Activated T-helper 9 cell treated with anti-CD3 and anti-CD28 coated beads, Interleukin-2, amount 50 U/mL, for 16 hours (primary cell): ENCODE measurements around the gene SSR1.
"Not testable (repeated sequence)": the region's sequence is repeated elsewhere in the genome, so short reads cannot be mapped to it uniquely, and the experiment has no call there.

Experiments
- DNase-seq: peaks from one replicate; pipeline ENCODE4 v3.0.0-alpha.2; 2020; ENCODE audit warnings: low read depth

The SSR1 gene

DNA sequence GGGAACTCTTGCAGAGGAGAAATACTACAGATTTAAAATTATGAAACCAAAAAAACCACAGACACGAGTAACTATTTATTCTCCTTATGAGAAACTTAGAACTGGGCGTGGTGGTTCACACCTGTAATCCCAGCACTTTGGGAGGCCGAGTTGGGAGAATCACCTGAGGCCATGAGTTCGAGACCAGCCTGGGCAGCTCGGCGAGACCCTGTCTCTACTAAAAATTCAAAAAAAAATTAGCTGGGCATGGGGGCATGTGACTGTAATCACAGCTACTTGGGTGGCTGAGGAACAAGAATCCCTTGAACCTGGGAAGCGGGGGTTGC, 36.8 kb downstream of the SSR1 start:
- no peak for DNase-seq

DNA sequence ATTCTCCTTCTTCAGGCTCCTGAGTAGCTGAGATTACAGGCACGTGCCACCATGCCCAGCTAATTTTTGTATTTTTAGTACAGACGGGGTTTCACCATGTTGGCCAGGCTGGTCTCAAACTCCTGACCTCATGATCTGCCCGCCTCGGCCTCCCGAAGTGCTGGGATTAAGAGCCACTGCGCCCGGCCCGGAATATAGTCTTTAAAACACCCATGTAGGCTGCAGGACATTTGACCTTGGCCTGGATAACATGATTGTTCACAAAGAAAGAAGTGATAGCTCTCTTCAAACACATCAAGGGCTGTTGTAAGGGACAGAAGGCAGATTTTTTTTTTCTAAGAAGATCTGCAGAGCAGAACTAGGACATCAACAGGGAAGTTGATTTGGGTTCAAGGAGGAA, 38.5 kb downstream of the SSR1 start:
- DNase-seq: not testable (repeated sequence)

DNA sequence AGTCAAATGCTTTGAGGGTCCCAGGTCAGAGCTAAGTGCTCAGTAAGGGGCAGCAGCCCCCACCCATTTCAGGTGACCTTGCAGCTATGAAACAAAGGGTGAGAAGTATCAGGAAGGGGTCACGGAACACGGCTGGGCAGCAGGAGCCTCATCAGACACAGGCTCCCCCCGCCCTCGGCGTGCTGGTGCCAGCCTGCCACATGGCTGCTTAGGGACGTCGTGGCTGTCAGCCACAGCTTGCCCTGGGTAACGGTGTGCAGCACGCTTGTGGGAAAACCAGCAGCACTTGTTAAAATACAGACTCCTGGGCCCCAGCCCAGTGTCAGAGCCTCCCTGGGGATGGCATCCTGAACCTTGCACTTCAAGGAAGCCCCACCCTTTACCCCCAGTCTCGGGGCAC, 39.3 kb downstream of the SSR1 start:
- DNase-seq: no peak

DNA sequence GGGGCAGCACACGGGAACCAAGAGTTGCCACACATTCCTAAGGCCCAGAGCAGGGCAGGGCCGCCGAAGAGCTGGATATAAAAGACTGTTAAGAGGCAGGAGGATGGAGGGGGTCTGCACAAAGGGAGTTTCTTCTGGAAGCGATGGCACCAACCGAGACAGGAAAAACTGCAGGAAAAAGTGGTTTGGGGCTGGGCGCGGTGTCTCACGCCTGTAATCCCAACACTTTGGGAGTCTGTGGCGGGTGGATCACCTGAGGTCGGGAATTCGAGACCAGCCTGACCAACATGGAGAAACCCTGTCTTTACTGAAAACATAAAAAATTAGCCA, 41.8 kb downstream of the SSR1 start:
- DNase-seq: no peak

DNA sequence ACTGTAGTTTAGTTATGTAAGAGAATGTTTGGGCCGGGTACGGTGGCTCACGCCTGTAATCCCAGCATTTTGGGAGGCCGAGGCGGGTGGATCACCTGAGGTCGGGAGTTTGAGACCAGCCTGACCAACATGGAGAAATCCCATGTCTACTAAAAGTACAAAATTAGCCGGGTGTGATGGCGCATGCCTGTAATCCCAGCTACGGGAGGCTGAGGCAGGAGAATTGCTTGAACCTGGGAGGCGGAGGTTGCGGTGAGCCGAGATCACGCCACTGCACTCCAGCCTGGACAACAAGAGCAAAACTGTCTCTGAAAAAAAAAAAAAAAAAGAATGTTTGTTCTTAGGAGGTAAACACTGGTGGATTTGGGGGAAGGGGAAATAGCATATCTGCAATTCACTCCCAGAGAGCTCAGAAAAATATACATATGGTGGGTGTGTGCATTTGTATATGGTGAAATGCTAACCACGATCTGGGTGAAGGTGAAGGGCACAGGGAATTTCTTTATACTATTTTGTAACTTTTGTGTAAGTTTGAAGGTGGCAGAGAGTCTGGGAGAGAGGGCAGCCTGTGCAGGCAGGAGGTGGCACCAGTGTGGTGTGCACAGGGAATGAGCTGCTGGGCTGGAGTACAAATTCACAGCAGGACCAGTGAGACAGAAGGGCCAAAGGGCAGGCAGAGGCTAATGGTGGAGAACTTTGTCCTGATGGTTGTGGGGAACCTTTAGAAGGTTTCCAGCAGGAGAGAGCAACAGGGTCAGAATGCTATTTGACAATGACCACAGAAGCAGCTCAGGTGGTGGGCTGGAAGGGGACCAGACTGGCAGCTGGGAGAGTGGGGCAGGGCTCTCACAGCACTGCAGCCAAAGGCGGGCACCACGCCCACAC, 42.4 kb downstream of the SSR1 start:
- DNase-seq: no peak

DNA sequence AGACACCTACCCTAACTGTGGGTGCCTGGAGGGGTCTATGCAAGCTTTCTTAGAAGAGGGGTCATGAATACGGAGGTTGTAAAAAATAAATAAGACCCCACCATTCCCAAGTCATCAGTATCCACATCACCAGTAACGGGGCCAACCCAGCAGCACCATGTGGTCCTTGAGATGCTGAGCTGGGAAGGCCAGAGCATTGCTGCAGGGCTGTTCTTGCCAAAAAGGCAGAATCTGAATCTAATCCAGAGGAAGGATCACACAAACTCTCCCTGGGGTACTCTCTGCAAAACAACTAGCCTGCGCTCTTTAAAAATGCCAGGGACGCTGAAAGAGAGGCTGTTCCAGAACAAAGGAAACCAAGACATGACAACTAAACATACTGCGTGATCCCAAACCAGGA, 43.2 kb downstream of the SSR1 start:
- DNase-seq: no peak

DNA sequence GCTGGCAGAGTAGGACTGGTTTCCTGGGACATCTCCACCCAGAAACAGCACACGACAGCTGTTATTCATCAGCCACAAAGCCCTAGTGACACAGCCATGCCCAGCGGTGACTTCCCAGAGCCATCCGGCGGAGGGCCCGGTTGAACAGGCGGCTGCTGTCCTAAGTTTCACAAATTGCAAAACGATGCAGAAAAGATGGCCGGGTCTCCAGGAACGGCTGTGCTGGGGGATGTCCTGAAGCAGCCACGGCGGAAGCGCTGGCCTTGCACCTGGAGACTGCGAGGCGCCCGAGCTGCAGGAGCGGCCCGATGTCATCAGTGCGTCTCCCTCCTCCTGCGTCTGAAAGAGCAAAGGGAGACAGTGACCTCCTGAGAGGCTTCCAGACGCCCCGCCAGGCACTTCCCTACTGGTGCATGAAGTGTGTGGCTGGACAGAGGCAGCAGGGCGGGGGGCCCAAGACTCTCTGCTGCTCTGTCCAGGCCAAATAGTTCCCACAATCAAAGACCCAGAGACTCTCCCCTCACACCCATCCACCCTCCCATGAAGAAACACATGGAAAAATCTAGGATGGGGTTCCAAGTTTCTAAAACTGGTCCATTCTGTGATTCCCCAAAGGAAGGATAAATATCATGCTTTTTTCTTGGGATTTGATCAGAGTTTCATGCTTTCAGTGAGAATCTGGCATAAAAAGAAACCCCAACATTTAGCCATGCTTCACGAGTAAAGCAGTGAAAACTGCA, 44.0 kb downstream of the SSR1 start:
- no peak for DNase-seq

DNA sequence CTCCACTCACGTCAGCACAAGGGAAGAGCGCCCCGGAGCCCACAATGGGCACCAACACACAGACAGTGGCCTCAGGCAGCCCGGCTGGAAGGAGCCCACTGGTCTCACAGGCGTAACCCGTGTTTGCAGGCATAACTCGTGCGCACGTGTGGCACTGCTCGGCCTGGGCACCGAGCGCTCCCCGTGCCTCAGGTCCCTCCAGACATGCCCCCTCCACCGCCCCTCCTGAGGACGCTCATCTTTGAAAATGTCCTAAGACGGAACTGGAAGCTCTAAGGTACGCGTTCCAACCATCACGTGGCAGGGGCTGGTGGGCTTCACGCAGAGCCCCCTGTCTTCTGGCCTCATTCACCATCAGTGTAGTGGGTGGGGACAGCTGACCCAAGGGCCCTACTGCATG, 44.6 kb downstream of the SSR1 start:
- DNase-seq: no peak

DNA sequence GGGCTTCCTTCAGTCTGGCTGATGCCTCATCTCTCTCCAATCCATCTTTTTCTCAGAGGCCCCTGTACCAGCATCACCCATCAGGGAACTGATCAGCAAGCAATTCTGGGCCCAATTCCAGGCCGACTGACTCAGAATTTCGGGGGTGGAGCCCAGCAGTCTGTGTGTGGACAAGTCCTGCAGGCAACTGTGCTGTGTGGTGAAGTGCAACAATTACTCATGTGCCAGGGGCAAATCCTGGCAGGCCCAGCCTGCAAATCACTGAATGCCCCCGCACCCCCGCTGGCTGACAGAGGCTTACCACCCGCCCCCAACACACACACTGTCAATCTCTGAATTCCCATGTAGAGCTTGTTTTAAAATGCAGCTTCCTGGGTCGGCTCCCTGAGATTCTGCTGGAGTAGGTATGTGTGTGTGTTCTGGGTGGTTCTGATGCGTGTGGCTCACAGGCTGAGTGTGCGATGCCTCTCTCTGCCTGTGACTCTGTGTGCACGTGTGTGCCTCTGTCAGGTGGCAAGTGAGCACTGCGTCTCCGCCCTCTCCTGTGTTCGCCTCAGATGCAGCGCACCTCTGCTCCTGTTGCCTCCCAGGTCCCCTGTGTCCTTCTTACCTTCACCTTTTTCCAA, 45.4 kb downstream of the SSR1 start:
- DNase-seq: no peak

DNA sequence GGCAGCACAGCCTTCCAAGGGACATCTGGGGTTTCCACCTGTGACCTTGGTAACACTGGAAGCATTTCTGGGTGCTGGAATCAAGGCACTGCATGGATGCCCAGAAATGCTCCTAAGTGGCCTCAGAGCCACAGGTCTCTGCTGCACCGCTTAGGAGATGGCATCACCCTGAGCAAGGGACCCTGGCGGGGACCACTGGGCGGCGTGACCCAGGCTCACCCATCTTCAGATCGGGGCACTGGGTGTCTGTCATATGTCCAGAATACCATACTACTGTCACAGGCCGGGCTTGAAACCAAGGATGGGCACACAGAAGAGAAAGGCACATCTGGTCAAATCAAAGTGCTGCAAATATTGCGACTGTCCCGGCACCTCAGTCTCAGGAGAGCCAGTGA, 45.9 kb downstream of the SSR1 start:
- no peak for DNase-seq

DNA sequence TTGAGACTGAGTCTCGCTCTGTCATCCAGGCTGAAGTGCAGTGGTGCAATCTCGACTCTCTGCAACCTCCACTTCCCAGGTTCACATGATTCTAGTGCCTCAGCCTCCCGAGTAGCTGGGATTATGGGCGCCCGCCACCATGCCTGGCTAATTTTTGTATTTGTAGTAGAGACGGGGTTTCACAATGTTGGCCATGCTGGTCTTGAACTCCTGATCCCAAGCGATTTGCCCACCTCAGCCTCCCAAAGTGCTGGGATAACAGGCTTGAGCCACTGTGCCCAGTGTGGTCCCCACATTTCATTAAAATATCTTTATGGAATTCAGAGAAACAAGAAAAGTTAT, 47.6 kb downstream of the SSR1 start:
- DNase-seq: not testable (repeated sequence)

DNA sequence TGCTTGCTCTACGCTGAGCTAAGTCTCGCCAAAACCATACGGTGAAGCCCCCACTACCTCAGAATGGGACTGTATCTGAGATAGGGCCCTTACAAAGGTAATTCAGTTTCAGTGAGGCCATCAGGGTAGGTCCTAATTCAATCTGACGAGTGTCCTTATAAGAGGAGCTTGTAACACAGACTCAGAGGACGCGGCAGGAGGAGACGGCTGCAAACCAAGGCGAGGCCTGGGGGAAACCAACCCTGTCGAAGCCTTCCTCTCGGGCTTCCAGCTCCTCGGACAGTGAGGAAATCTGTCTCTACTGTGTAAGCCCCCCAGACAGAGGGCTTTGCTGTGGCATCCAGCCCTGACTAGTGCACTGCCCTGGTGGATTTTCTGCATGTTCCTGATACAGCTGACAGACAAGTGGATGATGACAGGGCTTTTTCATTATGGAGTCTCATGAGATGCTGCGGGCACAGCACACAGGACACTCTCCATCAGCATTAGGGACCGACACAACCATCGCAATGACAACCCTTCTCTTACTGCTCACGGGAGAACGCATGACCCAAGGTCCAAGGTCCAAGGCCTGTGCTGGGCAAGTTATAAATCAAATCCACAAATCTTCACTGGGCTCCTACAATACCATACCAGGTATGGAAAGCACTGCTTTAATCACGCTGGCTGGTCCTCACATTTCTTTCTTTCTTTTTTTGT, 48.2 kb downstream of the SSR1 start:
- no peak for DNase-seq

DNA sequence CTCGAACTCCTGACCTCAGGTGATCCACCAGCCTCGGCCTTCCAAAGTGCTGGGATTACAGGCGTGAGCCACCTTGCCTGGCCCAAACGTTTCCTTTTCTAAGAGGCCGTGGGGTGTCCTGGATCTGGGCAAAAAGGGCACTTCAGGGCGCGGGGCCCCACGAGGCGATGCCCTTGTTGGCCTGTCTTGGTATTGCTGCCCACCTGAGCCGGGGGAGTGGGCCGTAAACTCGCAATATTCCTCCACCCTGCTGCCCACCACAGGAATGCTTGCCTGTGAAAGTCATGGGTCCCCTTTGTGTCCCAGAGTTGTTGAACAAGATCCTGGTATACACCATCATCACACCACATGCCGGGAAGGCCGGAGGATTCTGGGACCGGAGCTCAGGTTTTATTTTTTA, 49.0 kb downstream of the SSR1 start:
- no peak for DNase-seq

DNA sequence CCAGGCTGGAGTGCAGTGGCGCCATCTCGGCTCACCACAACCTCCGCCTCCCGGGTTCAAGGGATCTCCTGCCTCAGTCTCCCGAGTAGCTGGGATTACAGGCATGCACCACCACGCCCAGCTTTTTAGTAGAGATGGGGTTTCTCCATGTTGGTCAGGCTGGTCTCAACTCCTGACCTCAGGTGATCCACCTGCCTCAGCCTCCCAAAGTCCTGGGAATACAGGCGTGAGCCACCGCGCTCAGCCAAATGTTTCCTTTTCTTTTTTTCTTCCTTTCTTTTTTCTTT, 49.5 kb downstream of the SSR1 start:
- DNase-seq: not testable (repeated sequence)

DNA sequence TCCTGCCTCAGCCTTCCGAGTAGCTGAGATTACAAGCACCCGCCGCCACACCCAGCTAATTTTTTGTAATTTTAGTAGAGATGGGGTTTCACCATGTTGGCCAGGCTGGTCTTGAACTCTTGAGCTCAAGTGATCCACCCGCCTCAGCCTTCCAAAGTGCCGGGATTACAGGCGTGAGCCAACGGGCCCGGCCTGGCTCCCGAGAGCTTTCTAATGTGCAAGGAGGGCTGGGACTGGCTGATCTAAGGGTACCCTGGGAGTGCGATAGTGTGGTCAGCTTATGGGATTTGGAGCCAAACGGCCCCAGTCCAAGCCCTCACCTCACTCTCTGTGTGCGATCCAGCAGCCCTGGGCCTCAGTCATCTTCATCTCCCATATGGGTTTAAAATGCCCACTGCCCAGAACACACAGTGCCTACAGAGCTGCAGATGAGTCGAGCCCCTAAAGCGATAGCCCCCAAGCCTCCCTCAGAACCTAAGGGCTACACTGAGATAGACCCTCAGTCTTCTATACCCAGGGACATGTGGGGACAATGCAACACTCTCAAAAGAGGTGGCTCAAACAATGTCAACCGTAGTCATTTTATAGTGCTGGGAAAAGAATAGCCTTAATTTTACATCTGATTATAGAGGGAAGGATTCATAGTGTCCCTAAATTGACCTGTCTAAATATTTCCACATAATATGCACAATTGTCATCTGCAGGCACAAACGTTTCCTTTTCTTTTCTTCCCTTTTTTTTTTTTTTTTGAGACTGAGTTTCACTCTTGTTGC, 50.1 kb downstream of the SSR1 start:
- no peak for DNase-seq

DNA sequence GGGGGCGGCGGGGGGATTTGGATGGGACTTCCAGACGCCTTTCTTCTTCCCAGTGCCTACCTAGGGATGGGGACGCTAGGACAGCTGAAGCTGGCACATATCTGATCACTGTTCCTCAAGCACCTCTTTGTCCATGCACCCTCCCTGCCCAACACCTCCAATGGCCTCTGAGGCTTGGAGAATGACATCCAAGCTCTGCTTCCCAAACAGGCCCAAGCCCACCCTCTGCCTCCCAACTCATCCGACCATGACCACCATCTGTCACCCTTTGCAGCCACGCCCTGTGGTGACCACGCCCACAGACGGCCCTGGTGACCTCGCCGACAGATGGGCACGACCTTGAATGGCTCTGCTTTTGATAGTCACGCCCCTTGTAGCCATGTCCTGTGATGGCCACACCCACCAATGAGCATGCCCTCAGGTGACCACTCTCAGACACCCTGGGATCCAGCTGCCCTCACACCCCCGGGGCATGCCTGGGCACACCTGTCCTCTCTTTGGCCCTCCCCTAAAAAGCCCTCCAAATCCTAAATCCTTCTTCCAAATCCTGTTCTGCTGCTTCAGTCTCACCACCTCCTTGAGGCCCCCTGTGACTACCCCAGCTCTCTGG, 51.0 kb downstream of the SSR1 start:
- DNase-seq: no peak

DNA sequence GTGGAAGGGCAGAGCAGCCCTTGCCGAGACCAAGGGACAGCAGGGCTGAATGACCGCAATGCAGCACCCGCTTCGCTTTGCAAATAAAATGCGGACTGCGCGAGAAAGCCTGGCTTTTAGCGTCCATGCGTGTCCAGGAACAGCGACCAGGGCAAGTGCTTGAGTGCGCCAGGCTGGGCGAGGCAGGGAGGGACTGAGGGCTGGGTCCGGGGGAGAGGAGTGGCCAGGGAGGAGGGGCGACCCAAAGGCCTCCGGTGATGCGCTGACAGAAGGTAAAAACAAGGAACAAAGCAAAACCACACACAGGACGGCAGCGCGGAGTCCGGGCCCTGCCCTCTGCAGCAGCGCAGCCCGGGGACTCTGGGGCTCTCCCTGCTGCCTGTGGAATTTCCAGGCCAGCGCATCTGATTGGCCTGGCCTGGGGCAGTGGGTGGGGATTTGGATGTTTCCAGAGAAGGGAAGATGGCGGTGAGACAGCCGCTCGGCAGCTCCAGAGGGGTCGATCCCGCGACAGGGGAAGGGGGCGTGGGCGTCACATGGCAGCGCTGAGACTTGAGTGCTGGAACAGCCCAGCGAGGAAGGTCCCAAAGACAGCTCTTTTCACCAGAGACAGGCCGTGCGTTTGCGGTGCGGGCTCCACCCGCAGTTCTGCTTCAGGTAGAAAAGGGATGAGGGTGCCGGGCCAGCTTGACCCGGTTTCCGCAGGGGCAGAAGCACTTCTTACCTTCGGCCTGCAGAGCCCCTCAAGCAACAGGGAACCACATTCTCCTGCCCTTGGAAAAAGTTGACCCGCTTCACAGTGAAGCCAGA, 51.8 kb downstream of the SSR1 start:
- DNase-seq: no peak

DNA sequence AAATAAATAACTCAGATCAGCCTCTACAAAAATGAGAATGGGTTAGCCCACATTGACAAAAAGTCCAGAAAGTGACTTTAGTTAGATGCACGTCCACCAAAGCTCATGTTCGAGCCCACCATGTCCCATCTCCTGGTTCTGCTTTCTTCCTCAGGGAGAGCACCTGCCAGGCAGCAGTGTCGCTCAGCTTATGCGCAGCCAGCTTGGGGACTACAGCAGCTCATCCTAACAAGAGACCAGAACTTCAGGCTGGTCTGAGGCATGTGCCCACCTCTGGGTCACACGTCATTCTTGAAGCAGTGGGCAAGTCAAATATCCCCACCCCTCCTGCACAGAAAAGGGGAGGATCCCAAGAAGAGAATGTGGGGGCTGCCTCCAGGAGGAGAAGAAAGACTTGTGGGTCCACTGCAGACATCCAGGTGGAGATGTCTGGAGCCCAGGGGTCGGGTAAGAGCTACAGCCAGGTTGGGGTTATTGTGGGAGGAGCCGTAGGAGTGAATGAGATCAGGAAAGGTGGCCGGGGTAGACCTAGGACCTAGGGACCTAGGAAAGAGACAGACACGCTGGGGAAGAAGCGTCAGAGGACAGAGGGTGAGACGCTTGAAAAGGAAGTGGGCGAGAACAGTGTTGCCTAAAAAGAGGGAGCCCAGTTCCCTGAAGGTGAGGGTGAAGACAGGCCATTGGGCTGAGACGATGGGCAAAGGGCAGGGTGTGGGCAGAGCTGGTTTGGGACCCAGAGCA, 52.5 kb downstream of the SSR1 start:
- DNase-seq: no peak

DNA sequence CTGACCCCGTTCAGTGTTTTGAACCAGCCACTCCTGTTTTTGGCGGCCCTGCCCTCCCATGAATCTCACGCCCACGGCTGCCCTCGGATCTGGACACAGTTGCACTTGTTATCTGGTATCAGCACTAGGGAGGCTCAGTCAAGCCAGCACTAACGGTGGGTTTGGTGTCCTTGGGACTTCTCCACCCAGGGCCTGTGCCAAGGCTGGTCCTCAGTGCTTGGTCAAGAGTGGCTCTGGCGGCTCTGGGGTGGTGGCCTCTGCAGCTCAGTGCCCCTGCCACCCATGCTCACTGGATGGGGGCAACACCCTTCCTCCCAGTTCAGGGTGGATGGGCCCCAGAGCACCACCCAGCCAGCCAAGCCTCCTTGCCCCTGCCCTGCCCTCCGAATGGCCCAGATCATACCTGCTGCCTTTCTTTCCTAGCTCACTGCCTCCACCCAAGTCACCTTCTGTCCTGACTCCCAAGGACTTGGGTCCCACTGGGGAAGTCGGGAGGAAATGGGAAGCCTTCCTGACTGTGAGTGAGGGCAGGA, 54.7 kb downstream of the SSR1 start:
- DNase-seq: no peak
